ENCODE results near the gene CDH2. TPM values are rescaled to one million over a fixed set of nuclear protein-coding genes. Genes with fewer than 3 reads are reported as not detected.

Gene CDH2
- total RNA-seq, 2 donors from 2014 or later = 0.41 to 125 TPM

- intact Hi-C loops (cut with DNase I) = no loop called here
- Histone ChIP-seq H3K9me3 (no peaks in the 10 kb centered on the region), H3K27ac (no peak overlapping the region), H3K27me3 (replicated peaks; ENCODE audit: insufficient read depth) (no peaks in the 10 kb centered on the region), H3K4me3 (no peak overlapping the region), H3K4me1 (replicated peaks) (no peaks in the 10 kb centered on the region), H3K36me3 (no peaks in the 10 kb centered on the region)
- TF ChIP-seq POLR2A (IDR thresholded peaks at IDR 0.05) (no peak), POLR2AphosphoS5 (IDR thresholded peaks at IDR 0.05) (no peak)
- no peak for DNase-seq (ENCODE audit: low spot score)
- 86% methylated on average over 5 of the region's 5 CpGs for WGBS
Observed at GRCh38 chr18:28127763-28128658, 48.9 kb downstream of the CDH2 start.

GRCh38 chr18:28127228-28127627, 49.7 kb downstream of the CDH2 start:
- no peak overlapping the region for H3K27ac ChIP-seq
- no peak for TF ChIP-seq POLR2AphosphoS5 (IDR thresholded peaks at IDR 0.05)
- no peak for TF ChIP-seq CTCF (IDR thresholded peaks at IDR 0.05)
- TF ChIP-seq POLR2A (IDR thresholded peaks at IDR 0.05) = no peak
- 96% methylated on average over 6 of the region's 6 CpGs for WGBS
- H3K4me3 ChIP-seq = no peak overlapping the region
- no peaks in the 10 kb centered on the region for H3K4me1 ChIP-seq (replicated peaks)
- no peaks in the 10 kb centered on the region for H3K9me3 ChIP-seq
- H3K27me3 ChIP-seq (replicated peaks; ENCODE audit: insufficient read depth) = no peaks in the 10 kb centered on the region
- intact Hi-C loops (cut with DNase I) = no loop called here
- no peaks in the 10 kb centered on the region for H3K36me3 ChIP-seq
- DNase-seq (ENCODE audit: low spot score) = no peak

GRCh38 chr18:28126768-28127167, 50.2 kb downstream of the CDH2 start:
- Histone ChIP-seq H3K9me3 (no peaks in the 10 kb centered on the region), H3K27ac (no peak overlapping the region), H3K36me3 (no peaks in the 10 kb centered on the region), H3K4me1 (replicated peaks) (no peaks in the 10 kb centered on the region), H3K4me3 (no peak overlapping the region), H3K27me3 (replicated peaks; ENCODE audit: insufficient read depth) (no peaks in the 10 kb centered on the region)
- 98% methylated on average over 5 of the region's 5 CpGs for WGBS
- no peak for DNase-seq (ENCODE audit: low spot score)
- no peak for TF ChIP-seq CTCF (IDR thresholded peaks at IDR 0.05)
- TF ChIP-seq POLR2A (IDR thresholded peaks at IDR 0.05) = no peak
- no peak for TF ChIP-seq POLR2AphosphoS5 (IDR thresholded peaks at IDR 0.05)
- intact Hi-C loops (cut with DNase I) = no loop called here

- H3K4me1 ChIP-seq (replicated peaks) = no peaks in the 10 kb centered on the region
- H3K9me3 ChIP-seq = no peaks in the 10 kb centered on the region
- intact Hi-C loops (cut with DNase I) = no loop called here
- H3K27me3 ChIP-seq (replicated peaks; ENCODE audit: insufficient read depth) = no peaks in the 10 kb centered on the region
- H3K27ac ChIP-seq = no peak overlapping the region
- no peak for DNase-seq (ENCODE audit: low spot score)
- H3K4me3 ChIP-seq = no peak overlapping the region
- no peaks in the 10 kb centered on the region for H3K36me3 ChIP-seq
- 54% methylated on average over 3 of the region's 3 CpGs for WGBS
- TF ChIP-seq POLR2A (IDR thresholded peaks at IDR 0.05) (no peak), CTCF (IDR thresholded peaks at IDR 0.05) (no peak), POLR2AphosphoS5 (IDR thresholded peaks at IDR 0.05) (no peak)
Observed at GRCh38 chr18:28125051-28125450, 51.9 kb downstream of the CDH2 start.

DNA sequence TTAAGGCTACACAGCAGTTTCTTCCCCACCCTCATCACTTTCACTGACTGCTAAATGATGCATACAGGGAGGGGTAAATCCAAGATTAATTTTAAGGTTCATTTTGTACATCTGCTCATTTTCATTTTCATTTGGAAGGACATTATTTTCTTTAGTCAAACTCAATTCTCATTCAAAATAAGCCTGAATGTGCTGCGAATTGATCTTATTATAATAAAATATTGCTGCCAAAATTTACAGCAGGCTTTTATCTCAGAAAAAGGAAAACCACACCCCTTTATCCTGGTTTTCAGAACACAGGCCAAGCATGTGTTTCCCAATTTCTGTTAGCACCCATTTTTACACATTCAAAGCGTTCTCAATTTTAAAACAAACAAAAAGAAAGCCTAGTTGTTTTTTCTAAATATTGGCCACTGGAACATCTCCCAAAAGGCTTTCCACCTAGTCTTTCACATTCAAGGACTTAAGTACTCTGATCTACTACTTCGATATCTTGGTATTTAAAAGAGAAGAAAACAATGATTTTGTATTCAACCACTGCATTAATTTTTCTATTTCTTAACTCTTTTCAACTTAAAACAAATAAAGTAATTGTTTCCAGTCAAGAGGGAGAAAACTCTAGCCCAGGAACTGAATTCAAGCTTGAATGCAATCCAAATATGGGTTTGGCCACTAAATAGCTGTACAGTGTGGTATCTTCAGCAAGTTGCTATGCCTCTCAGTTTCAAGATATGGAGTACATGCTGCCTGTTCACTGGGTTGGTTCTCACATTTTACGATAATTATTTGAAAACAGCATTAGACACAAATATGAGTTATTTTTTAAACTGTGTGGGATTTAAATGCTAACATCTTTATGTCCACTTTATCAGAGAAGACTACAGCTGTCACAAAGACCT, 52.5 kb downstream of the CDH2 start:
- Histone ChIP-seq H3K4me3 (no peak overlapping the region), H3K9me3 (no peaks in the 10 kb centered on the region), H3K27ac (no peak overlapping the region), H3K27me3 (replicated peaks; ENCODE audit: insufficient read depth) (no peaks in the 10 kb centered on the region), H3K36me3 (no peaks in the 10 kb centered on the region), H3K4me1 (replicated peaks) (no peaks in the 10 kb centered on the region)
- intact Hi-C loops (cut with DNase I) = no loop called here
- WGBS = 46% methylated on average over 4 of the region's 4 CpGs
- DNase-seq (ENCODE audit: low spot score) = no peak
- TF ChIP-seq POLR2AphosphoS5 (IDR thresholded peaks at IDR 0.05) = no peak
- no peak for TF ChIP-seq CTCF (IDR thresholded peaks at IDR 0.05)
- TF ChIP-seq POLR2A (IDR thresholded peaks at IDR 0.05) = no peak

Measured in prostate gland (tissue), 2 donors.